Smooth muscle cell (in vitro differentiated cells): Measurements from ENCODE around the gene SMOC1. TPM values are rescaled to one million over a fixed set of nuclear protein-coding genes. Genes with fewer than 3 reads are reported as not detected.

ENCODE experiments used
- DNase-seq: peaks from one replicate; lab custom pipeline; 2025; ENCODE audit not compliant: unreplicated experiment; lab: John Stamatoyannopoulos, UW
- H2AFZ ChIP-seq: fragments of 200-600 bp; sonication (generic); 2 replicates; pipeline ENCODE4 v1.6.0; 2016; ENCODE audit warnings: antibody characterized with exemption, low read depth, mild to moderate bottlenecking
- H3F3A ChIP-seq: fragments of 200-600 bp; sonication (generic); 2 replicates; pipeline ENCODE4 v1.6.0; 2017; ENCODE audit warnings: antibody characterized with exemption, low read depth
- H3K27ac ChIP-seq: fragments of 200-600 bp; sonication (generic); 2 replicates; pipeline ENCODE4 v1.5.1; 2016; ENCODE audit warnings: low read depth, mild to moderate bottlenecking
- H3K27me3 ChIP-seq: fragments of 200-600 bp; sonication (generic); 2 replicates; pipeline ENCODE4 v1.6.1; 2016; ENCODE audit warnings: low read depth, mild to moderate bottlenecking
- H3K36me3 ChIP-seq: fragments of 200-600 bp; sonication (generic); 2 replicates; pipeline ENCODE4 v1.5.1; 2016; ENCODE audit warnings: low read depth
- H3K4me1 ChIP-seq: fragments of 200-600 bp; sonication (generic); 2 replicates; pipeline ENCODE4 v1.5.1; 2016; ENCODE audit warnings: low read depth
- H3K4me2 ChIP-seq: fragments of 200-600 bp; sonication (generic); 2 replicates; pipeline ENCODE4 v1.6.0; 2016; ENCODE audit warnings: mild to moderate bottlenecking
- H3K4me3 ChIP-seq: fragments of 200-600 bp; sonication (generic); 2 replicates; pipeline ENCODE4 v1.5.1; 2016; ENCODE audit warnings: mild to moderate bottlenecking
- H3K79me2 ChIP-seq: fragments of 200-600 bp; sonication (generic); 2 replicates; pipeline ENCODE4 v1.6.0; 2016; ENCODE audit warnings: low read depth, mild to moderate bottlenecking
- H3K9ac ChIP-seq: fragments of 200-600 bp; sonication (generic); 2 replicates; pipeline ENCODE4 v1.6.0; 2016; ENCODE audit warnings: low read depth
- H3K9me3 ChIP-seq: fragments of 200-600 bp; sonication (generic); replicated peaks from 2 replicates; pipeline ENCODE4 v1.5.1; 2016; ENCODE audit warnings: low read depth
- H4K20me1 ChIP-seq: fragments of 200-600 bp; sonication (generic); 2 replicates; pipeline ENCODE4 v1.6.0; 2016; ENCODE audit warnings: low read depth
- WGBS: methylation state at CpG from one replicate; pipeline ENCODE4 v1.1.7; 2016; ENCODE audit warnings: low lambda C conversion rate; 5-methylcytosine and 5-hydroxymethylcytosine counted together
- polyA plus RNA-seq: library from polyadenylated mRNA; unstranded; fragments of >200 nt; fragmentation: Nextera tagmentation; extraction: Ambion mirVana; gene quantifications from 2 replicates; pipeline ENCODE4 v1.2.1, GENCODE V29; 2016
- total RNA-seq: library from RNA; depleted of rRNA; stranded (reverse); fragments of >200 nt; gene quantifications from 2 replicates; pipeline ENCODE4 v1.2.3, GENCODE V29; 2014
- TF ChIP-seq, protein P1 (sequence below): fragments of 200-600 bp; sonication (generic); IDR thresholded peaks from 2 replicates; pipeline ENCODE4 v1.5.1; 2017; ENCODE audit warnings: borderline replicate concordance, mild to moderate bottlenecking, antibody characterized with exemption; ENCODE audit not compliant: insufficient read depth, poor library complexity, severe bottlenecking

The SMOC1 gene
- total and polyA plus RNA-seq, 2 experiments from 2014 or later, result 1.6 to 6.3 TPM

DNA sequence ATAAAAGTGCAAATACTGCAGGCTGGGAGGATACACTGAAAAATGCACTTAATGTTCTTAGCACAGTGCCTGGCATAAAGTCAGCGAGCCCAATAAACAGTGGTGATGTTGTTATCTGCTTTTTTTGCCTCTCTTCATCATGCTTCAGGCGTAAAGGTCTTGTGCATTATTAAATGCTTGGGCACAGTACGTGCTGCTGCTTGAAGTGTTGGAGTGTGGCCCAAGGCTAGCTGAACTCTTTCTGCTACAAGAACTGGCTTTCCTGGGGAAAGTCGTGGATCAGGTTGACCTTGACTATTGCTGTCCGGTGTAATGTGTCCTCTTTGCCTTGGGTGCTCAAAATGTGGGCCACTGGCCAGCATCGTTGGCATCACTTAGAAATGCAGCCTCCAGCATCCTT, 43.0 kb downstream of the SMOC1 start:
- Histone ChIP-seq H3K4me1 (peaks cover 12% of the 10 kb centered on the region), H3K27me3 (no peaks in the 10 kb centered on the region), H3K79me2 (no peaks in the 10 kb centered on the region), H3K27ac (no peak overlapping the region), H3K4me3 (no peak overlapping the region), H4K20me1 (no peaks in the 10 kb centered on the region), H3K36me3 (no peaks in the 10 kb centered on the region), H2AFZ (no peak overlapping the region), H3K9ac (no peak overlapping the region), H3K9me3 (no peaks in the 10 kb centered on the region), H3F3A (peaks cover 7% of the 10 kb centered on the region), H3K4me2 (no peak overlapping the region)
- TF ChIP-seq, protein P1, sequence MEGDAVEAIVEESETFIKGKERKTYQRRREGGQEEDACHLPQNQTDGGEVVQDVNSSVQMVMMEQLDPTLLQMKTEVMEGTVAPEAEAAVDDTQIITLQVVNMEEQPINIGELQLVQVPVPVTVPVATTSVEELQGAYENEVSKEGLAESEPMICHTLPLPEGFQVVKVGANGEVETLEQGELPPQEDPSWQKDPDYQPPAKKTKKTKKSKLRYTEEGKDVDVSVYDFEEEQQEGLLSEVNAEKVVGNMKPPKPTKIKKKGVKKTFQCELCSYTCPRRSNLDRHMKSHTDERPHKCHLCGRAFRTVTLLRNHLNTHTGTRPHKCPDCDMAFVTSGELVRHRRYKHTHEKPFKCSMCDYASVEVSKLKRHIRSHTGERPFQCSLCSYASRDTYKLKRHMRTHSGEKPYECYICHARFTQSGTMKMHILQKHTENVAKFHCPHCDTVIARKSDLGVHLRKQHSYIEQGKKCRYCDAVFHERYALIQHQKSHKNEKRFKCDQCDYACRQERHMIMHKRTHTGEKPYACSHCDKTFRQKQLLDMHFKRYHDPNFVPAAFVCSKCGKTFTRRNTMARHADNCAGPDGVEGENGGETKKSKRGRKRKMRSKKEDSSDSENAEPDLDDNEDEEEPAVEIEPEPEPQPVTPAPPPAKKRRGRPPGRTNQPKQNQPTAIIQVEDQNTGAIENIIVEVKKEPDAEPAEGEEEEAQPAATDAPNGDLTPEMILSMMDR, result no peak
- 93% methylated on average over 6 of the region's 6 CpGs for WGBS
- DNase-seq, result no peak

DNA sequence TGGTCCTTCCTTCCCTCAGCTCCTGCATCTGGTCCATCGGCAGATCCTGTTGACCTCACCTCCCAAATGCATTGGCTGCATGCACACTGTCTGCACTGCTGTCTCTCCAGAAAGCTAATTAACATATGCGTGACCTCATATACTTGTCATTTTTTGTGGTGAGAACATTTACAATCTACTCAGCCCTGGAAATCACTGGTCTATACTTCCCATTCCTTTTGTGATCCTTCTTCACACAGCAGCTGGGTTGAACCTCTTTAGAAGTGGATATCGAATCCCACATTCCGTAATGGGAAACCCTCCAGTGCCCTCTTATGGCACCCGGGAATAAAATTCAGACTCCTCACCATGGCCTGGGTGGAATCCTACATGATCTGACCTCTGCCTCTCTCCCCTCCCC, 45.0 kb downstream of the SMOC1 start:
- no peaks in the 10 kb centered on the region for H4K20me1 ChIP-seq
- H3K27me3 ChIP-seq, result no peaks in the 10 kb centered on the region
- H3K9me3 ChIP-seq, result no peaks in the 10 kb centered on the region
- 47% methylated on average over 5 of the region's 5 CpGs for WGBS
- H3F3A ChIP-seq, result peaks cover 7% of the 10 kb centered on the region
- H3K79me2 ChIP-seq, result no peaks in the 10 kb centered on the region
- H3K4me1 ChIP-seq, result peaks cover 30% of the 10 kb centered on the region
- DNase-seq, result no peak
- H3K4me2 ChIP-seq, result no peak overlapping the region
- TF ChIP-seq, protein P1, result no peak
- no peaks in the 10 kb centered on the region for H3K36me3 ChIP-seq
- peak overlapping the region; percentile 34 for H3K27ac ChIP-seq
- no peak overlapping the region for H2AFZ ChIP-seq
- no peak overlapping the region for H3K9ac ChIP-seq
- H3K4me3 ChIP-seq, result no peak overlapping the region

DNA sequence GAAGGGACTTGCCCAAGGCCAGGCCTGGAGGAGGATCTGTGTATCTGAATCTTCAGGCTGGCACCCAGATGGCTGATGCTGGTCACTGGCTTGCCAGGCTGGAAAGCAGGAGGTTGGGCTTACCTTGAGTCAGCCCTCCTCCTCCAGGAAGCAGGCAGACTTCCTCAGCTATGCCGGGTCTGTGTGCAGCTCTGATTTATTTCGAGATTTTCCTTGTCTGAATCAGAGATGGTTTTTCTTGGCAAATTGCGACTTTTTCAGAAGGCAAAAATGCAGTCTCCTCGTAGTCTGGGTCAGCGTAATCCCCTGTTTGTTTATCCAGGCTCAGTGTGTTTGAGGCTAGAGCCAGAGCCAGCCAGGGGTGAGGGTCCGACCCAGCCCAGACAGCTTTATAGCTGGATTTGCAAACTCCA, 48.9 kb downstream of the SMOC1 start:
- H2AFZ ChIP-seq, result no peak overlapping the region
- peaks cover 7% of the 10 kb centered on the region for H3F3A ChIP-seq
- TF ChIP-seq, protein P1, result no peak
- H3K9ac ChIP-seq, result no peak overlapping the region
- peaks cover 61% of the 10 kb centered on the region for H3K4me1 ChIP-seq
- H3K4me3 ChIP-seq, result no peak overlapping the region
- H3K27ac ChIP-seq, result peak overlapping the region; percentile 83
- WGBS, result 14% methylated on average over 6 of the region's 6 CpGs
- no peak for DNase-seq
- H3K79me2 ChIP-seq, result no peaks in the 10 kb centered on the region
- H3K27me3 ChIP-seq, result no peaks in the 10 kb centered on the region
- H3K4me2 ChIP-seq, result peak overlapping the region; percentile 43
- H3K9me3 ChIP-seq, result no peaks in the 10 kb centered on the region
- H3K36me3 ChIP-seq, result no peaks in the 10 kb centered on the region
- H4K20me1 ChIP-seq, result no peaks in the 10 kb centered on the region

DNA sequence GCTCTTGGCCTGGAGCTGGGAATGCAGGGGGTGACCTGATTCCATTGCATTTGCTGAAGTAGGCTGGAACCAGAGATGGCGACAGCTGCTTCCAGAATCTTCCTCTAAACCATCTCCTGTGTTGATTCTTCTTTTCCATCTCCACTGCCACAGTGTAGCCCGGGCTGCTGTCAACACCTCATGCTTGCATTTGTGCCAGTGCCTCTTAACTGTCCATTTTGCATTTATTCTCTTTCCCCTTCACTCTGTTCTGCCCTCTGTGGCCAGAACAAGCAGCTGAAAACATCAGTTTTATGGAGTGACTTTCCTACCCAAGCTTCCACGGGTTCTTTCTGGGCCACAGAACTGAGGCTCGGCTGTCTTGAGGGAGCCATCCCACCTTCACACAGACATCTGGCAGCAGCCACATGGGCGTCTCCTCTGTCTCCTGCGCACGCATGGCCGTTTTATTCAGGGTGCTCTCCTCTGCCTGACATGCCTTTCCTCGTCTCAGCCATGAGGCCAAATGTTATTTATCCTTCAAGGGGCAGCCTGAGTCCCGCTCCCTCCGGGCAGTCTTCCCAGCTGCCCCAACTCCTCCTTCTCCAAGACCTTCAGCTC, 51.7 kb downstream of the SMOC1 start:
- no peaks in the 10 kb centered on the region for H3K79me2 ChIP-seq
- TF ChIP-seq, protein P1, result no peak
- H3K4me2 ChIP-seq, result no peak overlapping the region
- H3K4me3 ChIP-seq, result no peak overlapping the region
- 87% methylated on average over 11 of the region's 11 CpGs for WGBS
- peaks cover 7% of the 10 kb centered on the region for H3F3A ChIP-seq
- H3K36me3 ChIP-seq, result no peaks in the 10 kb centered on the region
- no peak overlapping the region for H2AFZ ChIP-seq
- no peaks in the 10 kb centered on the region for H4K20me1 ChIP-seq
- no peak overlapping the region for H3K9ac ChIP-seq
- peaks cover 10% of the 10 kb centered on the region for H3K27me3 ChIP-seq
- no peaks in the 10 kb centered on the region for H3K9me3 ChIP-seq
- no peak overlapping the region for H3K27ac ChIP-seq
- H3K4me1 ChIP-seq, result peaks cover 60% of the 10 kb centered on the region
- DNase-seq, result no peak
